Aorta (tissue), 5 donors: ENCODE measurements around the gene ZC3H7B. TPM values are rescaled to one million over a fixed set of nuclear protein-coding genes. Genes with fewer than 3 reads are reported as not detected.
A peak's percentile ranks its signal among the peaks of the same experiment; 100 is the strongest.

ENCODE experiments used
- ATAC-seq: fragments of 200-7000 bp; cut with Tn5 transposase; one replicate; pipeline ENCODE4 v1.9.1; 2022; ENCODE audit warnings: moderate library complexity; ENCODE audit not compliant: low FRiP score
- DNase-seq, 2 donors: peaks; one replicate each; pipeline ENCODE4 v3.0.0-alpha.2; 2020
- H3K27ac ChIP-seq, 2 donors: one replicate each; pipeline ENCODE4 v1.5.1; 2013; ENCODE audit warnings: low read length in 2 of 2, mild to moderate bottlenecking in 2 of 2, moderate library complexity in 2 of 2, control low read depth in 1 of 2, inconsistent platforms in 1 of 2, low read depth in 1 of 2
- H3K27me3 ChIP-seq, 2 donors: one replicate each; pipeline ENCODE4 v1.6.1; 2013; ENCODE audit warnings: control low read depth in 1 of 2, low read length in 1 of 2, mild to moderate bottlenecking in 1 of 2, moderate library complexity in 1 of 2; ENCODE audit not compliant: insufficient read depth in 2 of 2, control insufficient read depth in 1 of 2
- H3K36me3 ChIP-seq, 2 donors: one replicate each; pipeline ENCODE4 v1.6.1; 2013; ENCODE audit warnings: control low read depth in 1 of 2, low read length in 1 of 2, mild to moderate bottlenecking in 1 of 2; ENCODE audit not compliant: insufficient read depth in 2 of 2, control insufficient read depth in 1 of 2
- H3K4me1 ChIP-seq, 2 donors: one replicate each; pipeline ENCODE4 v1.6.1; 2013; ENCODE audit warnings: low read length in 2 of 2, control low read depth in 1 of 2, mild to moderate bottlenecking in 1 of 2, moderate library complexity in 1 of 2; ENCODE audit not compliant: insufficient read depth in 2 of 2, control insufficient read depth in 1 of 2
- H3K4me3 ChIP-seq, 2 donors: one replicate each; pipeline ENCODE4 v1.5.1; 2013; ENCODE audit warnings: low read length in 2 of 2, control low read depth in 1 of 2, mild to moderate bottlenecking in 1 of 2
- H3K9me3 ChIP-seq: one replicate; pipeline ENCODE4 v1.6.1; 2013; ENCODE audit warnings: mild to moderate bottlenecking, low read length; ENCODE audit not compliant: control insufficient read depth
- WGBS, 2 donors: extraction: QIAGEN DNeasy Blood & Tissue Kit; methylation state at CpG; one replicate each; pipeline ENCODE4 v1.1.7; 2013; 5-methylcytosine and 5-hydroxymethylcytosine counted together
- intact Hi-C, 2 donors: fragments of 100-400 bp; cut with DNase I; formaldehyde crosslinking; loops; one replicate each; pipeline versions ENCODE4 v1.14.2 to v1.15.0; 2022
- polyA plus RNA-seq, 2 donors: library from polyadenylated mRNA; stranded (reverse); fragments of 200-250 nt; gene quantifications; one replicate each; pipeline ENCODE4 v1.2.3, GENCODE V29; 2013
- total RNA-seq, 2 donors: library from RNA; stranded (reverse); fragmentation: NEBNext Ultra II Directional; extraction: Animal tissue kit (Norgen Biotek cat#: 25700); gene quantifications; one replicate each; pipeline ENCODE4 v1.2.1, GENCODE V29; 2021
- donor health status: healthy with polysubstance abuse.
- donor health status: Bipolar disorder and iron deficiency.
- donor health status: DM: no; HTN: no; CAD: no.
- donor health status: DM: no; HTN: no; CAD: no.
- donor health status: DM: yes; HTN: yes; CAD: no.

ZC3H7B gene
- total and polyA plus RNA-seq, 4 donors: 14.8 to 50.0 (median 29.2) TPM

GRCh38 chr22:41360126-41360525, 58.8 kb downstream of the ZC3H7B start:
- Histone ChIP-seq H3K4me3 (no peak overlapping the region), H3K4me1 (no peaks in the 10 kb centered on the region), H3K36me3 (no peaks in the 10 kb centered on the region), H3K27me3 (no peaks in the 10 kb centered on the region), H3K27ac (no peak overlapping the region), H3K9me3 (no peaks in the 10 kb centered on the region)
- ATAC-seq (no peak), DNase-seq (no peak)
- intact Hi-C loops: no loop called here
- 32 to 42% methylated on average over 11 of the region's 11 CpGs for WGBS, 2 donors

- no peak overlapping the region for H3K27ac ChIP-seq
- no peaks in the 10 kb centered on the region for H3K9me3 ChIP-seq
- no peaks in the 10 kb centered on the region for H3K27me3 ChIP-seq
- WGBS, 2 donors: 90 to 93% methylated on average over 13 of the region's 13 CpGs
- H3K36me3 ChIP-seq: no peaks in the 10 kb centered on the region
- intact Hi-C loops: no loop called here
- no peak overlapping the region for H3K4me3 ChIP-seq
- no peaks in the 10 kb centered on the region for H3K4me1 ChIP-seq
- DNase-seq (no peak), ATAC-seq (no peak)
Measured at GRCh38 chr22:41361716-41362310, 60.5 kb downstream of the ZC3H7B start.

DNA sequence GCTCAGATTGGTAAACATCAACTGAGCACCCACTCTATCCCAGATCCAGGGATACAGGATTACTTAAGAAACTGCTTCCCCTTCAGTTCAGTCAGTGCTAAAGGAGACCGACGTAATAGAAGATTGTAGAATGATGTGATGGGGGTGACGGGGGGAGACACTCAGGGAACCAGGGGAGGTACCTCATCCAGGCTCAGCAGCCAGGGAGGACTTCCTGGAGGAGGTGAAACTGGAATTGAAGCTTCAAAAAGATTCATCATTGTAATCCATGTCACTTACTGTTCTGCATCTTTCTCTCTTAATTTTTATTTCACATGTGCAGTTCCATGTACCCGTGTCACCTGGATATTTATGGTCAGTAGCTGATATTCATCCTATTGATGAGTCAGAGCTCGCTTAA, 61.3 kb downstream of the ZC3H7B start:
- Histone ChIP-seq H3K9me3 (no peaks in the 10 kb centered on the region), H3K36me3 (no peaks in the 10 kb centered on the region), H3K27ac (no peak overlapping the region), H3K27me3 (no peaks in the 10 kb centered on the region), H3K4me1 (no peaks in the 10 kb centered on the region), H3K4me3 (no peak overlapping the region)
- 82 to 88% methylated on average over 5 of the region's 5 CpGs for WGBS, 2 donors
- DNase-seq: no peak
- intact Hi-C loops: no loop called here
- ATAC-seq: no peak

GRCh38 chr22:41364233-41364632, 62.9 kb downstream of the ZC3H7B start:
- no peak overlapping the region for H3K4me3 ChIP-seq
- ATAC-seq (no peak), DNase-seq (peak in 1 of 2 donors; percentile 74)
- 77 to 78% methylated on average over 6 of the region's 6 CpGs for WGBS, 2 donors
- no peaks in the 10 kb centered on the region for H3K27me3 ChIP-seq
- no peaks in the 10 kb centered on the region for H3K9me3 ChIP-seq
- H3K27ac ChIP-seq: no peak overlapping the region
- no peaks in the 10 kb centered on the region for H3K36me3 ChIP-seq
- H3K4me1 ChIP-seq: no peaks in the 10 kb centered on the region
- intact Hi-C loops: no loop called here

DNA sequence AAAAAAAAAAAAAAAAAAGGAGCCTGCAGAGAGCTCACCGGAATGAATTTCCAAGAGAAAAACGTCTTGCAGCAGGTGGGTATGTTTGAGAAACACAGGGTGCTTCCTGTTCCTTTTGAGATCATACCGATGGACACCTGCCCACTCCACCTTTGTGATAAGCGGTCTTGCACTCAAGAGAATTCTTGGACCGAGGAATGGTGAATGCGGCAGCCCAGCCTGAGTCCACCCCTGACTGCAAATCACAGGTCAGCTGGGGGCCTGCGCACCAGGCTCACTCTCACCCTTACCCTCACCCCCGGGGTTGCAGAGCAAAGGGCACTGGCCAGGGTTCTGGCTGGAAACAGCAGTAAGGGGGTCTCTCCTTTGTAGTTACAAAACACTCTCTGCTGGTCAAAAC, 63.6 kb downstream of the ZC3H7B start:
- no peaks in the 10 kb centered on the region for H3K4me1 ChIP-seq
- intact Hi-C loops: loop anchor here in 1 of 2 donors (5.0 kb wide), 1 partner anchor 63 kb away; the partner anchor contains the start of gene ZC3H7B
- DNase-seq (no peak), ATAC-seq (no peak)
- no peaks in the 10 kb centered on the region for H3K27me3 ChIP-seq
- 57 to 64% methylated on average over 8 of the region's 8 CpGs for WGBS, 2 donors
- H3K4me3 ChIP-seq: no peak overlapping the region
- no peaks in the 10 kb centered on the region for H3K36me3 ChIP-seq
- H3K27ac ChIP-seq: no peak overlapping the region
- no peaks in the 10 kb centered on the region for H3K9me3 ChIP-seq

GRCh38 chr22:41365425-41365824, 64.1 kb downstream of the ZC3H7B start:
- intact Hi-C loops: loop anchor here in 1 of 2 donors (5.0 kb wide), 1 partner anchor 63 kb away; the partner anchor contains the start of gene ZC3H7B
- Histone ChIP-seq H3K27ac (no peak overlapping the region), H3K27me3 (no peaks in the 10 kb centered on the region), H3K4me1 (no peaks in the 10 kb centered on the region), H3K9me3 (no peaks in the 10 kb centered on the region), H3K36me3 (no peaks in the 10 kb centered on the region), H3K4me3 (no peak overlapping the region)
- ATAC-seq (no peak), DNase-seq (no peak)
- whole genome bisulfite sequencing, 2 donors: 72 to 76% methylated on average over 5 of the region's 5 CpGs

DNA sequence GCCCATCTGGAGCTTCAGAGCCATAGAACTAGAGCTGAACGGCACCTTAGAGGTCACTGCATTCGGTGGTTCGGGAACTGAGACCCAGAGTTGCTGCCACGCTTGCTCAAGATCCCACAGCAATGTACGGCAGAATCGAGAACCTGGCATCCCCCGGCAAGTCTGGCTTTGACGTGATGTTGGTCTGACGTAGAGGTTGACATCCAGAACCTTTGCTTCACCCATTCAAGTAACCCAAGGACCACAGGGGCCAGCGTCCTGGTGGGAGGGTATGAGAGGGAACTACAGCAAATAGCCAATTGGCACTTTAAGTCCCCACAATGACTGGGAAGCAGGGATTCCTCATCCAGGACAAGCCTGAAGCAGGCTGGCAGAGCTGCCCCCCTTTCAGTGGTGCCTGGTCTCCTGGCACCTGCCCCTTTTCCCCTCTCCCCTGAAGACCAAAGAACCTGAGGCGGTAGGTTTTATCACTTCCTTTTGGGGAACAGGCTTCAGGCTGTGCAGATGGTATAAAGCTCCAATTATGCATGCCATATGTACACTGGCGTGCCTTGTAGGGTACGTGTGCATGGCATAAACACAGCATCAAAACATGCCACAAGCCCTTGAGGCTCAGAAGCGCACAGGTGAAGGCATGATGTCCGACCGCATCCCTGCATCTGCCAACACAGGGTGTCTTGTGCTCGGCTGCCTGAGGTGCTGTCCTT, 65.2 kb downstream of the ZC3H7B start:
- no peak overlapping the region for H3K4me3 ChIP-seq
- intact Hi-C loops: loop anchor here in 1 of 2 donors (5.0 kb wide), 1 partner anchor 64 kb away; the partner anchor contains the start of gene ZC3H7B
- H3K36me3 ChIP-seq: no peaks in the 10 kb centered on the region
- peak overlapping the region in 1 of 2 donors; percentile 8 for H3K27ac ChIP-seq
- H3K27me3 ChIP-seq: no peaks in the 10 kb centered on the region
- DNase-seq (no peak), ATAC-seq (no peak)
- H3K4me1 ChIP-seq: no peaks in the 10 kb centered on the region
- no peaks in the 10 kb centered on the region for H3K9me3 ChIP-seq
- WGBS, 2 donors: 55 to 58% methylated on average over 17 of the region's 17 CpGs

DNA sequence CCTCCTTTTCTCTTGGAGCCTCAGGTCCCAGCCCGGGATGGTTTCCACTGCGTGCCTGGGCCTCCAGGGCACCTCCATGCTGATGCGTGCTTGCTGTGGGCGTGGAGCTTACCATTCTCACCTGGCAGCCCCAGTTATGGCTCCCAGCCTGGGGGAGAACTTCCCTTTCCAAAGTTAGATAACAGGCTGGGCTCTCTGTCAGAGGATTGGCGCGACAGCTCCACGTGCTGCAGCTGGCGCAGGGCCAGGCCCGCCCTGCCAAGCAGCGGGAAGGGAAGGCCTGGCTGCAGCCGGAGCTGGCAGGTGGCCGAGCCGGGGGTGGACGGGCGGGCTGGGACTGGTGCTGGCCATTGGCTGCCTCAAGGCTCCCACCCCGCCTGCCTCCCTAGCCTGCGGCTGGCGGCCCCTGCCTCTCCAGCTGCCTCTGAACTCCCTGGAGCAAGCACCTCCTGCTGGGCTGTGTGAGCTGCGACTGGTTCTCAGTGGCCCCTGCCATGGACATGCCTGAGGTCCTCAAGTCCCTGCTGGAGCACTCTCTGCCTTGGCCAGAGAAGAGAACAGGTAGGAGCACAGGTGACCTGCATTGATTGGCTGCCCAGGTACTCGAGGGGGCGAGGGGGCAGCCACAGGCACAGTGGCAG, 65.8 kb downstream of the ZC3H7B start:
- Histone ChIP-seq H3K4me3 (peak overlapping the region; percentile 5 to 24), H3K36me3 (no peaks in the 10 kb centered on the region), H3K9me3 (no peaks in the 10 kb centered on the region), H3K27ac (peak overlapping the region in 1 of 2 donors; percentile 43), H3K4me1 (no peaks in the 10 kb centered on the region), H3K27me3 (no peaks in the 10 kb centered on the region)
- intact Hi-C loops: loop anchor here in 1 of 2 donors (5.0 kb wide), 1 partner anchor 65 kb away; the partner anchor contains the start of gene ZC3H7B
- DNase-seq: peak; percentile 97 to 99
- 0 to 1% methylated on average over 20 to 21 of the region's 21 CpGs for WGBS, 2 donors
- peak; percentile 96 for ATAC-seq
